Sigmoid colon (tissue), 7 donors: ENCODE data around the gene SWAP70. TPM values are rescaled to one million over a fixed set of nuclear protein-coding genes. Genes with fewer than 3 reads are reported as not detected.
"Not testable (repeated sequence)": the region's sequence is repeated elsewhere in the genome, so short reads cannot be mapped to it uniquely, and the experiment has no call there.

ENCODE experiments used
- DNase-seq: peaks from one replicate; pipeline ENCODE4 v3.0.0-alpha.2; 2019
- H3K27ac ChIP-seq, 4 donors: fragments of 200-600 bp; sonication (generic); one replicate each; pipeline ENCODE4 v1.5.1; 2016 to 2019; ENCODE audit warnings: mild to moderate bottlenecking in 1 of 4
- H3K27me3 ChIP-seq, 3 donors: fragments of 200-600 bp; sonication (generic); one replicate each; pipeline ENCODE4 v1.5.1; 2019; ENCODE audit warnings: mild to moderate bottlenecking in 1 of 3
- H3K36me3 ChIP-seq, 4 donors: fragments of 200-600 bp; sonication (generic); one replicate each; pipeline ENCODE4 v1.5.1; 2016 to 2019
- H3K4me1 ChIP-seq, 4 donors: fragments of 200-600 bp; sonication (generic); one replicate each; pipeline ENCODE4 v1.5.1; 2017 to 2019
- H3K4me3 ChIP-seq, 4 donors: fragments of 200-600 bp; sonication (generic); one replicate each; pipeline ENCODE4 v1.5.1; 2017 to 2019; ENCODE audit warnings: mild to moderate bottlenecking in 2 of 4, moderate library complexity in 1 of 4
- H3K9me3 ChIP-seq, 4 donors: fragments of 200-600 bp in 3 of 4; sonication (generic) in 3 of 4; one replicate each; pipeline versions ENCODE4 v1.5.1 to v1.6.1; 2013 to 2019
- EP300 ChIP-seq, 4 donors: sonication (generic); formaldehyde crosslinking; IDR thresholded peaks; one replicate each; pipeline ENCODE4 v1.6.1; 2017; ENCODE audit warnings: antibody characterized with exemption in 4 of 4
- POLR2A ChIP-seq, 2 donors: fragments of 450-650 bp; IDR thresholded peaks; one replicate each; pipeline ENCODE4 v1.6.1; 2016; ENCODE audit warnings: antibody characterized with exemption in 2 of 2, mild to moderate bottlenecking in 2 of 2, moderate library complexity in 2 of 2
- POLR2AphosphoS5 ChIP-seq, 4 donors: sonication (generic); formaldehyde crosslinking; IDR thresholded peaks; one replicate each; pipeline ENCODE4 v1.6.1; 2017; ENCODE audit warnings: antibody characterized with exemption in 4 of 4
- WGBS, 2 donors: extraction: QIAGEN DNeasy Blood & Tissue Kit; methylation state at CpG; one replicate each; pipeline ENCODE4 v1.1.7; 2013; 5-methylcytosine and 5-hydroxymethylcytosine counted together
- intact Hi-C: fragments of 100-400 bp; cut with DNase I; formaldehyde crosslinking; loops from one replicate; pipeline ENCODE4 v1.15.1; 2023
- polyA plus RNA-seq, 3 donors: library from polyadenylated mRNA; stranded (reverse); fragments of 200-250 nt; gene quantifications; one replicate each; pipeline ENCODE4 v1.2.3, GENCODE V29; 2013
- total RNA-seq, 4 donors: library from RNA; depleted of rRNA; stranded (reverse); fragments of >200 nt; gene quantifications; one replicate each; pipeline ENCODE4 v1.1.0, GENCODE V29; 2016
- TF ChIP-seq, protein P1 (sequence below), 4 experiments: fragments of 450-650 bp in 3 of 4; fragments of 200-600 bp in 1 of 4; IDR thresholded peaks; one replicate each; pipeline ENCODE4 v1.5.1; 2016 to 2019; ENCODE audit warnings: antibody characterized with exemption in 4 of 4, mild to moderate bottlenecking in 3 of 4, moderate library complexity in 2 of 4
- donor health status: healthy with polysubstance abuse.
- donor health status: Bipolar disorder and iron deficiency.
- donor health status: healthy.

SWAP70 gene
- total and polyA plus RNA-seq, 7 donors = 9.5 to 30.3 (median 22.1) TPM

- no peak for TF ChIP-seq POLR2AphosphoS5 (IDR thresholded peaks at IDR 0.05)
- TF ChIP-seq, protein P1, sequence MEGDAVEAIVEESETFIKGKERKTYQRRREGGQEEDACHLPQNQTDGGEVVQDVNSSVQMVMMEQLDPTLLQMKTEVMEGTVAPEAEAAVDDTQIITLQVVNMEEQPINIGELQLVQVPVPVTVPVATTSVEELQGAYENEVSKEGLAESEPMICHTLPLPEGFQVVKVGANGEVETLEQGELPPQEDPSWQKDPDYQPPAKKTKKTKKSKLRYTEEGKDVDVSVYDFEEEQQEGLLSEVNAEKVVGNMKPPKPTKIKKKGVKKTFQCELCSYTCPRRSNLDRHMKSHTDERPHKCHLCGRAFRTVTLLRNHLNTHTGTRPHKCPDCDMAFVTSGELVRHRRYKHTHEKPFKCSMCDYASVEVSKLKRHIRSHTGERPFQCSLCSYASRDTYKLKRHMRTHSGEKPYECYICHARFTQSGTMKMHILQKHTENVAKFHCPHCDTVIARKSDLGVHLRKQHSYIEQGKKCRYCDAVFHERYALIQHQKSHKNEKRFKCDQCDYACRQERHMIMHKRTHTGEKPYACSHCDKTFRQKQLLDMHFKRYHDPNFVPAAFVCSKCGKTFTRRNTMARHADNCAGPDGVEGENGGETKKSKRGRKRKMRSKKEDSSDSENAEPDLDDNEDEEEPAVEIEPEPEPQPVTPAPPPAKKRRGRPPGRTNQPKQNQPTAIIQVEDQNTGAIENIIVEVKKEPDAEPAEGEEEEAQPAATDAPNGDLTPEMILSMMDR (IDR thresholded peaks at IDR 0.05) = no peak
- no peak for TF ChIP-seq EP300 (IDR thresholded peaks at IDR 0.05)
- TF ChIP-seq POLR2A (IDR thresholded peaks at IDR 0.05) = no peak
- Histone ChIP-seq H3K4me3 (no peak overlapping the region), H3K27ac (no peak overlapping the region), H3K27me3 (no peaks in the 10 kb centered on the region), H3K36me3 (no peaks in the 10 kb centered on the region), H3K9me3 (no peaks in the 10 kb centered on the region), H3K4me1 (peaks cover 0 to 17% (median 10%) of the 10 kb centered on the region in 4 donors)
- WGBS, 2 donors = 84 to 88% methylated on average over 5 of the region's 5 CpGs
- intact Hi-C loops = loop anchor here (10.0 kb wide), 1 partner anchor 357 kb away; no protein-coding TSS in a partner anchor
- DNase-seq = no peak
Observed at GRCh38 chr11:9617940-9618339, 45.9 kb upstream of the SWAP70 start.

GRCh38 chr11:9619004-9619403 lies 44.9 kb upstream of the SWAP70 start:
- Histone ChIP-seq H3K27ac (no peak overlapping the region), H3K4me1 (peaks cover 0 to 8% (median 4%) of the 10 kb centered on the region in 4 donors), H3K9me3 (no peaks in the 10 kb centered on the region), H3K27me3 (no peaks in the 10 kb centered on the region), H3K4me3 (no peak overlapping the region), H3K36me3 (no peaks in the 10 kb centered on the region)
- WGBS, 2 donors = 92 to 96% methylated on average over 1 of the region's 1 CpG
- TF ChIP-seq POLR2A (IDR thresholded peaks at IDR 0.05) (no peak), POLR2AphosphoS5 (IDR thresholded peaks at IDR 0.05) (no peak)
- intact Hi-C loops = loop anchor here (10.0 kb wide), 1 partner anchor 356 kb away; no protein-coding TSS in a partner anchor
- DNase-seq = no peak

GRCh38 chr11:9619971-9620370 lies 43.9 kb upstream of the SWAP70 start:
- Histone ChIP-seq H3K36me3 (no peaks in the 10 kb centered on the region), H3K27me3 (no peaks in the 10 kb centered on the region), H3K4me1 (peaks cover 0 to under 1% (median 0%) of the 10 kb centered on the region in 4 donors), H3K27ac (no peak overlapping the region), H3K9me3 (no peaks in the 10 kb centered on the region), H3K4me3 (no peak overlapping the region)
- TF ChIP-seq POLR2A (IDR thresholded peaks at IDR 0.05) = no peak
- TF ChIP-seq, protein P1 (IDR thresholded peaks at IDR 0.05) = no peak
- no peak for TF ChIP-seq EP300 (IDR thresholded peaks at IDR 0.05)
- no peak for TF ChIP-seq POLR2AphosphoS5 (IDR thresholded peaks at IDR 0.05)
- DNase-seq = no peak
- intact Hi-C loops = loop anchor here (10.0 kb wide), 1 partner anchor 355 kb away; no protein-coding TSS in a partner anchor

- H3K4me3 ChIP-seq, H3K9me3 ChIP-seq, H3K27ac ChIP-seq, DNase-seq, H3K27me3 ChIP-seq, H3K4me1 ChIP-seq, intact Hi-C loops, H3K36me3 ChIP-seq: not testable (repeated sequence)
- WGBS, 2 donors = 87 to 89% methylated on average over 7 of the region's 7 CpGs
Observed at GRCh38 chr11:9622353-9622752, 41.5 kb upstream of the SWAP70 start.

- intact Hi-C loops, H3K27ac ChIP-seq, H3K4me1 ChIP-seq, H3K27me3 ChIP-seq, DNase-seq, H3K4me3 ChIP-seq, H3K36me3 ChIP-seq, H3K9me3 ChIP-seq: not testable (repeated sequence)
- 97 to 98% methylated on average over 23 of the region's 23 CpGs for WGBS, 2 donors
Observed at GRCh38 chr11:9623053-9623452, 40.8 kb upstream of the SWAP70 start.

GRCh38 chr11:9624448-9624847 lies 39.4 kb upstream of the SWAP70 start:
- intact Hi-C loops = no loop called here
- Histone ChIP-seq H3K36me3 (no peaks in the 10 kb centered on the region), H3K9me3 (no peaks in the 10 kb centered on the region), H3K27ac (no peak overlapping the region), H3K4me1 (no peaks in the 10 kb centered on the region), H3K27me3 (no peaks in the 10 kb centered on the region), H3K4me3 (no peak overlapping the region)
- DNase-seq = no peak
- TF ChIP-seq EP300 (IDR thresholded peaks at IDR 0.05) = no peak
- TF ChIP-seq, protein P1 (IDR thresholded peaks at IDR 0.05) = no peak
- no peak for TF ChIP-seq POLR2AphosphoS5 (IDR thresholded peaks at IDR 0.05)
- no peak for TF ChIP-seq POLR2A (IDR thresholded peaks at IDR 0.05)
